ENCODE data around the gene MACROH2A1. TPM values are rescaled to one million over a fixed set of nuclear protein-coding genes. Genes with fewer than 3 reads are reported as not detected.

The MACROH2A1 gene
- total and polyA plus RNA-seq, 9 of the 15 experiments (the other 6 are each of a cell fraction or from before 2014, with no cell fraction given) = 44.9 to 289 (median 193) TPM

DNA sequence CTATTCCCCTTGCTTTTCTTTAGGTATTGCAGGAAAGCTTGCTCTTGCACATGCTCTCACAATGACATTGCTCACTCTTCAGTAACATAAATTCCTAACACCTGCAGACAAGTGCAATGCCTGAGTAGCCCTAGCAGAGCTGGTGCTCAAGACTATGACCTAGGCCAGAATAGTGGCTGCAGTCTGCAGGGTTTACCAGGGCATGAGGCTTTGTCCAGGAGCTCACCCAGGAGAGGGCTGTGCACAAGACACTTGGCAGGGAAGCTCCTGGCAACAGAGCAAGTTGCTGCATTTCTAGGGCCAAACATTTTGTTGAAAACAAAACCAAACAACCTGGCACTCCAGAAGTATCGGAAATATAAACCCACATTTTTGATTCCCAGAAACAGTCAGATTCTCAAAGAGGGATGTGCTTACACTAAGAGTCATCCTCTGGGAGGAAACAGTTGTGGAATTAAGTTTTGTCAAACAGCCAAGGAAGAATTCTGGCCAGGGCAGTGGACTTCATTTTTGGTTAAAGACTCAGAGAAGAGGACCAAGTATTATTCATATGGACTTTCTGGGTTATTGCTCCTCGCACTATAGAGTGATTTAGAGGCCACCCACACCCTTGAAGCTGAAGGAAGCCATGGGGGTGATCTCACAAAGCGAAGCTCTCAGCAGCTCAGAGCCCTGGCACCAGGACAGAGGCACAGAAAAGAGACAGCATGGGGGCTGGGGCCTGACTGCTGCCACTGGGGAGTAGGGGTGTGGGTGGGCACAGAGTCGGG is 44.9 kb downstream of the MACROH2A1 start:
- no peak overlapping the region for H3K4me2 ChIP-seq (ENCODE audit: insufficient read depth, low read length)
- no peak overlapping the region for H2AFZ ChIP-seq (ENCODE audit: low read depth, low read length)
- H3K4me1 ChIP-seq (replicated peaks in 1 of 2; ENCODE audit: control insufficient read depth in 2 of 2, insufficient read depth in 2 of 2, low read length in 2 of 2) = no peaks in the 10 kb centered on the region
- no peaks in the 10 kb centered on the region for H3K27me3 ChIP-seq (ENCODE audit: control insufficient read depth in 2 of 2, insufficient read depth in 2 of 2, low read length in 2 of 2)
- no peak overlapping the region for H3K9ac ChIP-seq (ENCODE audit: insufficient read depth in 1 of 2, low read depth in 2 of 2, low read length in 2 of 2)
- H3K36me3 ChIP-seq (ENCODE audit: control insufficient read depth, insufficient read depth, low read length) = peaks cover 84% of the 10 kb centered on the region
- FAIRE-seq (no peak), ATAC-seq (no peak), DNase-seq (ENCODE audit: extremely low read depth in 1 of 4, low spot score in 3 of 4) (no peak)
- intact Hi-C loops (cut with micrococcal nuclease) = no loop called here
- H3K9me3 ChIP-seq (replicated peaks; ENCODE audit: control insufficient read depth, insufficient read depth, low read depth, low read length) = no peaks in the 10 kb centered on the region
- BruUV-seq (replicated peaks) = no TSS peak
- H3K79me2 ChIP-seq (ENCODE audit: control insufficient read depth, insufficient read depth, low read length) = no peaks in the 10 kb centered on the region
- POLR2A ChIA-PET = no interaction called here
- CTCF ChIA-PET (ENCODE audit: low intra/inter-chr PET ratio) = no interaction called here
- no peak overlapping the region for H3K27ac ChIP-seq (ENCODE audit: extremely low read depth, low read depth, low read length)
- no peaks in the 10 kb centered on the region for H4K20me1 ChIP-seq (replicated peaks; ENCODE audit: control insufficient read depth, insufficient read depth, low read length)
- H3K4me3 ChIP-seq = no peak overlapping the region
- 94% methylated on average over 2 of the region's 4 CpGs for WGBS (ENCODE audit: insufficient coverage, low coverage, missing lambda C conversion rate)
- in situ Hi-C loops (cut with MboI) = no loop called here
- no peaks in the 10 kb centered on the region for H3K9me1 ChIP-seq (ENCODE audit: control insufficient read depth, insufficient read depth, low read length)
- TF ChIP-seq ARID2 (IDR thresholded peaks at IDR 0.05) (no peak), KLF6 (CRISPR knock-in tag; IDR thresholded peaks at IDR 0.05; ENCODE audit: borderline replicate concordance) (no peak)
- TF ChIP-seq, protein P1, sequence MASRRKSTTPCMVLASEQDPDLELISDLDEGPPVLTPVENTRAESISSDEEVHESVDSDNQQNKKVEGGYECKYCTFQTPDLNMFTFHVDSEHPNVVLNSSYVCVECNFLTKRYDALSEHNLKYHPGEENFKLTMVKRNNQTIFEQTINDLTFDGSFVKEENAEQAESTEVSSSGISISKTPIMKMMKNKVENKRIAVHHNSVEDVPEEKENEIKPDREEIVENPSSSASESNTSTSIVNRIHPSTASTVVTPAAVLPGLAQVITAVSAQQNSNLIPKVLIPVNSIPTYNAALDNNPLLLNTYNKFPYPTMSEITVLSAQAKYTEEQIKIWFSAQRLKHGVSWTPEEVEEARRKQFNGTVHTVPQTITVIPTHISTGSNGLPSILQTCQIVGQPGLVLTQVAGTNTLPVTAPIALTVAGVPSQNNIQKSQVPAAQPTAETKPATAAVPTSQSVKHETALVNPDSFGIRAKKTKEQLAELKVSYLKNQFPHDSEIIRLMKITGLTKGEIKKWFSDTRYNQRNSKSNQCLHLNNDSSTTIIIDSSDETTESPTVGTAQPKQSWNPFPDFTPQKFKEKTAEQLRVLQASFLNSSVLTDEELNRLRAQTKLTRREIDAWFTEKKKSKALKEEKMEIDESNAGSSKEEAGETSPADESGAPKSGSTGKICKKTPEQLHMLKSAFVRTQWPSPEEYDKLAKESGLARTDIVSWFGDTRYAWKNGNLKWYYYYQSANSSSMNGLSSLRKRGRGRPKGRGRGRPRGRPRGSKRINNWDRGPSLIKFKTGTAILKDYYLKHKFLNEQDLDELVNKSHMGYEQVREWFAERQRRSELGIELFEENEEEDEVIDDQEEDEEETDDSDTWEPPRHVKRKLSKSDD (conservative IDR thresholded peaks at IDR 0.05; ENCODE audit: low read length) = no peak
- TF ChIP-seq, protein P2, sequence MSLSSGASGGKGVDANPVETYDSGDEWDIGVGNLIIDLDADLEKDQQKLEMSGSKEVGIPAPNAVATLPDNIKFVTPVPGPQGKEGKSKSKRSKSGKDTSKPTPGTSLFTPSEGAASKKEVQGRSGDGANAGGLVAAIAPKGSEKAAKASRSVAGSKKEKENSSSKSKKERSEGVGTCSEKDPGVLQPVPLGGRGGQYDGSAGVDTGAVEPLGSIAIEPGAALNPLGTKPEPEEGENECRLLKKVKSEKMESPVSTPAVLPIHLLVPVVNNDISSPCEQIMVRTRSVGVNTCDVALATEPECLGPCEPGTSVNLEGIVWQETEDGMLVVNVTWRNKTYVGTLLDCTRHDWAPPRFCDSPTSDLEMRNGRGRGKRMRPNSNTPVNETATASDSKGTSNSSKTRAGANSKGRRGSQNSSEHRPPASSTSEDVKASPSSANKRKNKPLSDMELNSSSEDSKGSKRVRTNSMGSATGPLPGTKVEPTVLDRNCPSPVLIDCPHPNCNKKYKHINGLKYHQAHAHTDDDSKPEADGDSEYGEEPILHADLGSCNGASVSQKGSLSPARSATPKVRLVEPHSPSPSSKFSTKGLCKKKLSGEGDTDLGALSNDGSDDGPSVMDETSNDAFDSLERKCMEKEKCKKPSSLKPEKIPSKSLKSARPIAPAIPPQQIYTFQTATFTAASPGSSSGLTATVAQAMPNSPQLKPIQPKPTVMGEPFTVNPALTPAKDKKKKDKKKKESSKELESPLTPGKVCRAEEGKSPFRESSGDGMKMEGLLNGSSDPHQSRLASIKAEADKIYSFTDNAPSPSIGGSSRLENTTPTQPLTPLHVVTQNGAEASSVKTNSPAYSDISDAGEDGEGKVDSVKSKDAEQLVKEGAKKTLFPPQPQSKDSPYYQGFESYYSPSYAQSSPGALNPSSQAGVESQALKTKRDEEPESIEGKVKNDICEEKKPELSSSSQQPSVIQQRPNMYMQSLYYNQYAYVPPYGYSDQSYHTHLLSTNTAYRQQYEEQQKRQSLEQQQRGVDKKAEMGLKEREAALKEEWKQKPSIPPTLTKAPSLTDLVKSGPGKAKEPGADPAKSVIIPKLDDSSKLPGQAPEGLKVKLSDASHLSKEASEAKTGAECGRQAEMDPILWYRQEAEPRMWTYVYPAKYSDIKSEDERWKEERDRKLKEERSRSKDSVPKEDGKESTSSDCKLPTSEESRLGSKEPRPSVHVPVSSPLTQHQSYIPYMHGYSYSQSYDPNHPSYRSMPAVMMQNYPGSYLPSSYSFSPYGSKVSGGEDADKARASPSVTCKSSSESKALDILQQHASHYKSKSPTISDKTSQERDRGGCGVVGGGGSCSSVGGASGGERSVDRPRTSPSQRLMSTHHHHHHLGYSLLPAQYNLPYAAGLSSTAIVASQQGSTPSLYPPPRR (CRISPR knock-in tag; IDR thresholded peaks at IDR 0.05; ENCODE audit: borderline replicate concordance) = no peak
- TF ChIP-seq, protein P3, sequence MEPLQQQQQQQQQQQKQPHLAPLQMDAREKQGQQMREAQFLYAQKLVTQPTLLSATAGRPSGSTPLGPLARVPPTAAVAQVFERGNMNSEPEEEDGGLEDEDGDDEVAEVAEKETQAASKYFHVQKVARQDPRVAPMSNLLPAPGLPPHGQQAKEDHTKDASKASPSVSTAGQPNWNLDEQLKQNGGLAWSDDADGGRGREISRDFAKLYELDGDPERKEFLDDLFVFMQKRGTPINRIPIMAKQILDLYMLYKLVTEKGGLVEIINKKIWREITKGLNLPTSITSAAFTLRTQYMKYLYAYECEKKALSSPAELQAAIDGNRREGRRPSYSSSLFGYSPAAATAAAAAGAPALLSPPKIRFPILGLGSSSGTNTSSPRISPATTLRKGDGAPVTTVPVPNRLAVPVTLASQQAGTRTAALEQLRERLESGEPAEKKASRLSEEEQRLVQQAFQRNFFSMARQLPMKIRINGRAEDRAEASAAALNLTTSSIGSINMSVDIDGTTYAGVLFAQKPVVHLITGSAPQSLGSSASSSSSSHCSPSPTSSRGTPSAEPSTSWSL (CRISPR knock-in tag; IDR thresholded peaks at IDR 0.05; ENCODE audit: borderline replicate concordance) = no peak
- TF ChIP-seq, protein P4, sequence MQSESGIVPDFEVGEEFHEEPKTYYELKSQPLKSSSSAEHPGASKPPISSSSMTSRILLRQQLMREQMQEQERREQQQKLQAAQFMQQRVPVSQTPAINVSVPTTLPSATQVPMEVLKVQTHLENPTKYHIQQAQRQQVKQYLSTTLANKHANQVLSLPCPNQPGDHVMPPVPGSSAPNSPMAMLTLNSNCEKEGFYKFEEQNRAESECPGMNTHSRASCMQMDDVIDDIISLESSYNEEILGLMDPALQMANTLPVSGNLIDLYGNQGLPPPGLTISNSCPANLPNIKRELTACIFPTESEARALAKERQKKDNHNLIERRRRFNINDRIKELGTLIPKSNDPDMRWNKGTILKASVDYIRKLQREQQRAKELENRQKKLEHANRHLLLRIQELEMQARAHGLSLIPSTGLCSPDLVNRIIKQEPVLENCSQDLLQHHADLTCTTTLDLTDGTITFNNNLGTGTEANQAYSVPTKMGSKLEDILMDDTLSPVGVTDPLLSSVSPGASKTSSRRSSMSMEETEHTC (IDR thresholded peaks at IDR 0.05) = no peak
- TF ChIP-seq, protein P5, sequence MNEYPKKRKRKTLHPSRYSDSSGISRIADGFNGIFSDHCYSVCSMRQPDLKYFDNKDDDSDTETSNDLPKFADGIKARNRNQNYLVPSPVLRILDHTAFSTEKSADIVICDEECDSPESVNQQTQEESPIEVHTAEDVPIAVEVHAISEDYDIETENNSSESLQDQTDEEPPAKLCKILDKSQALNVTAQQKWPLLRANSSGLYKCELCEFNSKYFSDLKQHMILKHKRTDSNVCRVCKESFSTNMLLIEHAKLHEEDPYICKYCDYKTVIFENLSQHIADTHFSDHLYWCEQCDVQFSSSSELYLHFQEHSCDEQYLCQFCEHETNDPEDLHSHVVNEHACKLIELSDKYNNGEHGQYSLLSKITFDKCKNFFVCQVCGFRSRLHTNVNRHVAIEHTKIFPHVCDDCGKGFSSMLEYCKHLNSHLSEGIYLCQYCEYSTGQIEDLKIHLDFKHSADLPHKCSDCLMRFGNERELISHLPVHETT (CRISPR knock-in tag; conservative IDR thresholded peaks at IDR 0.05 in 1 of 2, IDR thresholded peaks at IDR 0.05 in 1 of 2) = no peak

All from K562 (cell line).